Panc1 (cell line): ENCODE results near the gene DSCAML1. TPM values are rescaled to one million over a fixed set of nuclear protein-coding genes. Genes with fewer than 3 reads are reported as not detected.

Source experiments
- ATAC-seq: fragments of 200-7000 bp; cut with Tn5 transposase; 2 replicates; pipeline ENCODE4 v1.9.1; 2020; ENCODE audit warnings: mild to moderate bottlenecking, moderate library complexity
- BruUV-seq: library from RNA; stranded (reverse); fragments of 400-500 nt; replicated peaks from 2 replicates; lab custom pipeline; 2021; lab: Mats Ljungman, UMichigan
- CTCF ChIA-PET: fragments of 300-600 bp; sonication (Branson Sonifier 250); formaldehyde crosslinking; loops from one replicate; lab custom pipeline; 2022; ENCODE audit warnings: antibody characterized with exemption; lab: Charles Lee
- POLR2A ChIA-PET: fragments of 300-600 bp; sonication (Branson Sonifier 250); formaldehyde crosslinking; loops from one replicate; lab custom pipeline; 2022; ENCODE audit warnings: antibody characterized with exemption; lab: Charles Lee
- DNase-seq: peaks from one replicate; pipeline ENCODE4 v3.0.0-alpha.2; 2010; ENCODE audit warnings: low read depth, low spot score
- H3K27ac ChIP-seq: 2 replicates; pipeline ENCODE4 v1.5.1; 2011; ENCODE audit warnings: mild to moderate bottlenecking, low read length, inconsistent platforms
- H3K27me3 ChIP-seq: fragments of 200-500 bp; sonication (Bioruptor generic); 2 replicates; pipeline ENCODE4 v1.6.0; 2014; ENCODE audit warnings: low read length, inconsistent platforms; ENCODE audit not compliant: control insufficient read depth, insufficient read depth
- H3K36me3 ChIP-seq: fragments of 200-500 bp; sonication (Bioruptor generic); 2 replicates; pipeline ENCODE4 v1.5.1; 2014; ENCODE audit warnings: inconsistent platforms, mild to moderate bottlenecking, low read length, moderate library complexity; ENCODE audit not compliant: control insufficient read depth, insufficient read depth
- H3K4me1 ChIP-seq: 2 replicates; pipeline ENCODE4 v1.5.1; 2011; ENCODE audit warnings: inconsistent platforms, mild to moderate bottlenecking, low read length, moderate library complexity; ENCODE audit not compliant: control insufficient read depth, insufficient read depth
- H3K4me3 ChIP-seq, 2 experiments: 2 replicates each; pipeline ENCODE4 v1.5.1; 2011 to 2012; ENCODE audit warnings: low read depth in 2 of 2, low read length in 2 of 2, mild to moderate bottlenecking in 2 of 2, inconsistent platforms in 1 of 2, moderate library complexity in 1 of 2
- H3K9me3 ChIP-seq: fragments of 200-500 bp; sonication (Bioruptor generic); 2 replicates; pipeline ENCODE4 v1.5.1; 2014; ENCODE audit warnings: low read depth, mild to moderate bottlenecking, inconsistent platforms, low read length, moderate library complexity; ENCODE audit not compliant: control insufficient read depth, insufficient read depth
- CTCF ChIP-seq: fragments of 450-650 bp; IDR thresholded peaks from 2 replicates; pipeline ENCODE4 v1.5.1; 2017; ENCODE audit warnings: mild to moderate bottlenecking
- POLR2AphosphoS5 ChIP-seq: IDR thresholded peaks from 2 replicates; pipeline ENCODE4 v1.6.1; 2012; ENCODE audit warnings: mild to moderate bottlenecking, low read depth, low read length, moderate library complexity
- REST ChIP-seq, 2 experiments: IDR thresholded peaks; 2 replicates each; pipeline ENCODE4 v1.6.1; 2011 to 2012; ENCODE audit warnings: low read depth in 2 of 2, control low read depth in 1 of 2, low read length in 1 of 2, mild to moderate bottlenecking in 1 of 2, moderate library complexity in 1 of 2; ENCODE audit not compliant: insufficient read depth in 1 of 2
- SIN3A ChIP-seq: IDR thresholded peaks from 2 replicates; pipeline ENCODE4 v1.6.1; 2012; ENCODE audit warnings: low read depth, mild to moderate bottlenecking, low read length, moderate library complexity, borderline replicate concordance; ENCODE audit not compliant: insufficient read depth
- TCF7L2 ChIP-seq: IDR thresholded peaks from 2 replicates; pipeline ENCODE4 v1.6.1; 2011; ENCODE audit warnings: mild to moderate bottlenecking, low read depth, low read length, inconsistent platforms
- in situ Hi-C: cut with HindIII; loops from 2 replicates; pipeline ENCODE4 v1.10.0; 2016; ENCODE audit warnings: low sequenced_read_pairs, low pct_unique_long_range_greater_than_20kb
- intact Hi-C: fragments of 100-400 bp; cut with micrococcal nuclease; formaldehyde crosslinking; loops from one replicate; pipeline ENCODE4 v1.10.0; 2022; ENCODE audit not compliant: unreplicated experiment
- total RNA-seq: library from RNA; stranded (reverse); gene quantifications from one replicate; pipeline ENCODE4 v1.2.1, GENCODE V29; 2021; ENCODE audit not compliant: unreplicated experiment

Gene DSCAML1
- total RNA-seq, 1 experiment from 2014 or later: 1.6 TPM

- no peak for TF ChIP-seq SIN3A
- no peak for TF ChIP-seq CTCF
- no peak for TF ChIP-seq POLR2AphosphoS5
- TF ChIP-seq TCF7L2: no peak
- no peak for TF ChIP-seq REST (IDR thresholded peaks at IDR 0.05; ENCODE audit: insufficient read depth in 1 of 2, low read depth in 2 of 2, low read length in 1 of 2)
- H3K36me3 ChIP-seq: no peaks in the 10 kb centered on the region
- no peak overlapping the region for H3K27ac ChIP-seq
- ChIA-PET CTCF (interaction anchor here (4.3 kb wide), 1 partner anchor 384 kb away, joined by 50 read pairs; no protein-coding TSS in a partner anchor), POLR2A (no interaction called here)
- H3K4me3 ChIP-seq: no peak overlapping the region
- no peaks in the 10 kb centered on the region; the same call in 1 of the 2 replicates for H3K27me3 ChIP-seq
- H3K4me1 ChIP-seq: no peaks in the 10 kb centered on the region
- DNase-seq (no peak), ATAC-seq (no peak)
- in situ Hi-C loops (loop anchor here (25.0 kb wide), 1 partner anchor 388 kb away; the partner anchor contains the start of gene FXYD2), intact Hi-C loops (loop anchor here (5.0 to 10.0 kb wide), 2 partner anchors 198 to 530 kb away; no protein-coding TSS in a partner anchor)
- no TSS peak for BruUV-seq
- H3K9me3 ChIP-seq: no peaks in the 10 kb centered on the region
Observed at GRCh38 chr11:117424781-117425180, 372.2 kb downstream of the DSCAML1 start.

GRCh38 chr11:117423046-117423575 lies 373.9 kb downstream of the DSCAML1 start:
- H3K27ac ChIP-seq: no peak overlapping the region
- TF ChIP-seq TCF7L2 (no peak), CTCF (no peak), REST (IDR thresholded peaks at IDR 0.05; ENCODE audit: insufficient read depth in 1 of 2, low read depth in 2 of 2, low read length in 1 of 2) (no peak), POLR2AphosphoS5 (no peak), SIN3A (no peak)
- in situ Hi-C loops (no loop called here), intact Hi-C loops (loop anchor here (10.0 kb wide), 1 partner anchor 532 kb away; no protein-coding TSS in a partner anchor)
- ChIA-PET CTCF (no interaction called here), POLR2A (interaction anchor here (0.5 kb wide), 1 partner anchor 110 kb away, joined by 5 read pairs; no protein-coding TSS in a partner anchor)
- BruUV-seq: no TSS peak
- no peak overlapping the region for H3K4me3 ChIP-seq
- no peaks in the 10 kb centered on the region for H3K9me3 ChIP-seq
- no peaks in the 10 kb centered on the region for H3K4me1 ChIP-seq
- no peaks in the 10 kb centered on the region for H3K36me3 ChIP-seq
- no peak for DNase-seq
- H3K27me3 ChIP-seq: no peaks in the 10 kb centered on the region; the same call in 1 of the 2 replicates
- ATAC-seq: no peak
